HepG2 (cell line): ENCODE data around the gene AFG1L. TPM values are rescaled to one million over a fixed set of nuclear protein-coding genes. Genes with fewer than 3 reads are reported as not detected.
A peak's percentile ranks its signal among the peaks of the same experiment; 100 is the strongest.

Experiments used
- EED ChIP-seq: sonication (generic); formaldehyde crosslinking; IDR thresholded peaks from 2 replicates; pipeline ENCODE4 v1.5.0; 2020; ENCODE audit warnings: mild to moderate bottlenecking, missing genetic modification reagents
- GATAD1 ChIP-seq: IDR thresholded peaks from 2 replicates; pipeline ENCODE4 v1.6.1; 2016; ENCODE audit warnings: missing genetic modification reagents, missing compliant biosample characterization
- MAFG ChIP-seq: sonication (generic); formaldehyde crosslinking; IDR thresholded peaks from 2 replicates; pipeline ENCODE4 v1.5.1; 2020; ENCODE audit warnings: mild to moderate bottlenecking, missing genetic modification reagents
- PITX1 ChIP-seq: sonication (generic); formaldehyde crosslinking; IDR thresholded peaks from 2 replicates; pipeline ENCODE4 v1.5.1; 2020; ENCODE audit warnings: mild to moderate bottlenecking, missing genetic modification reagents
- POGZ ChIP-seq: sonication (generic); formaldehyde crosslinking; IDR thresholded peaks from 2 replicates; pipeline ENCODE4 v1.4.0; 2020; ENCODE audit warnings: mild to moderate bottlenecking, missing genetic modification reagents
- ZNF234 ChIP-seq: sonication (generic); formaldehyde crosslinking; conservative IDR thresholded peaks from 2 replicates; pipeline ENCODE4 v1.5.1; 2020; ENCODE audit warnings: mild to moderate bottlenecking, missing genetic modification reagents
- ZNF407 ChIP-seq: sonication (generic); formaldehyde crosslinking; IDR thresholded peaks from one replicate; pipeline ENCODE4 v1.5.1; 2020; ENCODE audit warnings: mild to moderate bottlenecking, missing genetic modification reagents; ENCODE audit errors: not compliant biosample characterization
- ZNF746 ChIP-seq: sonication (generic); formaldehyde crosslinking; IDR thresholded peaks from 2 replicates; pipeline ENCODE4 v1.8.0; 2022; ENCODE audit warnings: mild to moderate bottlenecking, missing genetic modification reagents
- ZNF775 ChIP-seq: sonication (generic); formaldehyde crosslinking; IDR thresholded peaks from 2 replicates; pipeline ENCODE4 v1.4.0; 2020; ENCODE audit warnings: missing genetic modification reagents, mild to moderate bottlenecking, moderate library complexity, borderline replicate concordance
- ZSCAN20 ChIP-seq: sonication (generic); formaldehyde crosslinking; IDR thresholded peaks from 2 replicates; pipeline ENCODE4 v1.4.0; 2020; ENCODE audit warnings: missing genetic modification reagents, mild to moderate bottlenecking, borderline replicate concordance
- polyA plus RNA-seq, 8 experiments: library from polyadenylated mRNA; depleted of rRNA in 3 of 8; stranded (reverse) in 7 of 8; unstranded in 1 of 8; fragments of >200 nt; fragmentation: Illumina TruSeq in 4 of 8; extraction: Trizol in 4 of 8; gene quantifications; 2 replicates each; pipeline versions ENCODE4 v1.2.1 to v1.2.3, GENCODE V29; 2011 to 2016; ENCODE audit warnings: low read depth in 4 of 8, missing spikeins in 1 of 8, mixed read lengths in 1 of 8; ENCODE audit not compliant: insufficient read depth in 1 of 8
- total RNA-seq, 5 experiments: library from RNA; depleted of rRNA; stranded (reverse); fragments of >200 nt; fragmentation: Illumina TruSeq; extraction: Trizol; gene quantifications; 2 replicates each; pipeline ENCODE4 v1.2.3, GENCODE V29; 2016; ENCODE audit warnings: low read depth in 1 of 5
- TF ChIP-seq, protein P1 (sequence below): fragments of 450-650 bp; IDR thresholded peaks from 2 replicates; pipeline ENCODE4 v1.6.1; 2017
- TF ChIP-seq, protein P2 (sequence below): sonication (generic); formaldehyde crosslinking; IDR thresholded peaks from 2 replicates; pipeline ENCODE4 v1.4.0; 2020; ENCODE audit warnings: low read depth, mild to moderate bottlenecking, missing genetic modification reagents
- TF ChIP-seq, protein P3 (sequence below): sonication (generic); formaldehyde crosslinking; IDR thresholded peaks from 2 replicates; pipeline ENCODE4 v1.5.1; 2020; ENCODE audit warnings: missing genetic modification reagents, mild to moderate bottlenecking, borderline replicate concordance
- TF ChIP-seq, protein P4 (sequence below): sonication (generic); formaldehyde crosslinking; conservative IDR thresholded peaks from 2 replicates; pipeline ENCODE4 v1.5.0; 2020; ENCODE audit warnings: missing genetic modification reagents

AFG1L gene
- total and polyA plus RNA-seq, 2 of the 13 experiments (the other 11 are each of a cell fraction or from before 2014, with no cell fraction given) = 3.1 to 14.0 TPM

- TF ChIP-seq, protein P1, sequence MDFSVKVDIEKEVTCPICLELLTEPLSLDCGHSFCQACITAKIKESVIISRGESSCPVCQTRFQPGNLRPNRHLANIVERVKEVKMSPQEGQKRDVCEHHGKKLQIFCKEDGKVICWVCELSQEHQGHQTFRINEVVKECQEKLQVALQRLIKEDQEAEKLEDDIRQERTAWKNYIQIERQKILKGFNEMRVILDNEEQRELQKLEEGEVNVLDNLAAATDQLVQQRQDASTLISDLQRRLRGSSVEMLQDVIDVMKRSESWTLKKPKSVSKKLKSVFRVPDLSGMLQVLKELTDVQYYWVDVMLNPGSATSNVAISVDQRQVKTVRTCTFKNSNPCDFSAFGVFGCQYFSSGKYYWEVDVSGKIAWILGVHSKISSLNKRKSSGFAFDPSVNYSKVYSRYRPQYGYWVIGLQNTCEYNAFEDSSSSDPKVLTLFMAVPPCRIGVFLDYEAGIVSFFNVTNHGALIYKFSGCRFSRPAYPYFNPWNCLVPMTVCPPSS = no peak
- TF ChIP-seq ZNF234 (CRISPR knock-in tag) (no peak), MAFG (CRISPR knock-in tag) (no peak), ZNF775 (CRISPR knock-in tag) (0 out of 2 replicates have a peak, but pooled peaks have one; percentile 51), ZNF407 (CRISPR knock-in tag) (no peak), PITX1 (CRISPR knock-in tag) (peak; percentile 81; the same call in 1 of the 2 replicates), EED (CRISPR knock-in tag) (peak; percentile 68; the same call in 1 of the 2 replicates), ZSCAN20 (CRISPR knock-in tag) (peak; percentile 66; the same call in 1 of the 2 replicates), ZNF746 (CRISPR knock-in tag) (peak; percentile 42; the same call in 1 of the 2 replicates), GATAD1 (CRISPR knock-in tag) (peak; percentile 67), POGZ (CRISPR knock-in tag) (peak; percentile 71; the same call in 1 of the 2 replicates)
- TF ChIP-seq, protein P2, sequence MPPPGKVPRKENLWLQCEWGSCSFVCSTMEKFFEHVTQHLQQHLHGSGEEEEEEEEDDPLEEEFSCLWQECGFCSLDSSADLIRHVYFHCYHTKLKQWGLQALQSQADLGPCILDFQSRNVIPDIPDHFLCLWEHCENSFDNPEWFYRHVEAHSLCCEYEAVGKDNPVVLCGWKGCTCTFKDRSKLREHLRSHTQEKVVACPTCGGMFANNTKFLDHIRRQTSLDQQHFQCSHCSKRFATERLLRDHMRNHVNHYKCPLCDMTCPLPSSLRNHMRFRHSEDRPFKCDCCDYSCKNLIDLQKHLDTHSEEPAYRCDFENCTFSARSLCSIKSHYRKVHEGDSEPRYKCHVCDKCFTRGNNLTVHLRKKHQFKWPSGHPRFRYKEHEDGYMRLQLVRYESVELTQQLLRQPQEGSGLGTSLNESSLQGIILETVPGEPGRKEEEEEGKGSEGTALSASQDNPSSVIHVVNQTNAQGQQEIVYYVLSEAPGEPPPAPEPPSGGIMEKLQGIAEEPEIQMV (CRISPR knock-in tag) = peak; percentile 83; the same call in 1 of the 2 replicates
- TF ChIP-seq, protein P3, sequence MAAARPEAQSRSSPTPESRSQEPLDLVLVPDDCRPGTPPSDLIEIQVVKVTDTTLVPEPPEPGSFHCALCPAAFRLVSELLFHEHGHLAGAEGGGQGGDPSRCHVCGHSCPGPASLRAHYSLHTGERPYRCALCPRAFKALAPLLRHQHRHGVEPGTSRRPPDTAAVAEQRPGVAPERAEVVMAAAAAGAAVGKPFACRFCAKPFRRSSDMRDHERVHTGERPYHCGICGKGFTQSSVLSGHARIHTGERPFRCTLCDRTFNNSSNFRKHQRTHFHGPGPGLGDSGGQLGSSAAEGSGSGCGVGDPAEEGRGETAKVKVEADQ (CRISPR knock-in tag) = peak; percentile 39; the same call in 1 of the 2 replicates
- TF ChIP-seq, protein P4, sequence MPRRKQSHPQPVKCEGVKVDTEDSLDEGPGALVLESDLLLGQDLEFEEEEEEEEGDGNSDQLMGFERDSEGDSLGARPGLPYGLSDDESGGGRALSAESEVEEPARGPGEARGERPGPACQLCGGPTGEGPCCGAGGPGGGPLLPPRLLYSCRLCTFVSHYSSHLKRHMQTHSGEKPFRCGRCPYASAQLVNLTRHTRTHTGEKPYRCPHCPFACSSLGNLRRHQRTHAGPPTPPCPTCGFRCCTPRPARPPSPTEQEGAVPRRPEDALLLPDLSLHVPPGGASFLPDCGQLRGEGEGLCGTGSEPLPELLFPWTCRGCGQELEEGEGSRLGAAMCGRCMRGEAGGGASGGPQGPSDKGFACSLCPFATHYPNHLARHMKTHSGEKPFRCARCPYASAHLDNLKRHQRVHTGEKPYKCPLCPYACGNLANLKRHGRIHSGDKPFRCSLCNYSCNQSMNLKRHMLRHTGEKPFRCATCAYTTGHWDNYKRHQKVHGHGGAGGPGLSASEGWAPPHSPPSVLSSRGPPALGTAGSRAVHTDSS (CRISPR knock-in tag) = no peak
These were observed at the start of gene AFG1L (continued) for GRCh38 chr6:108294727-108295625.
